ENCODE data around the gene UMOD. TPM values are rescaled to one million over a fixed set of nuclear protein-coding genes. Genes with fewer than 3 reads are reported as not detected.
A peak's percentile ranks its signal among the peaks of the same experiment; 100 is the strongest.

Gene UMOD
- total and polyA plus RNA-seq, 2 experiments from 2014 or later, result not detected

GRCh38 chr16:20300312-20301097 is 52.0 kb downstream of the UMOD start:
- TF ChIP-seq, protein P1, sequence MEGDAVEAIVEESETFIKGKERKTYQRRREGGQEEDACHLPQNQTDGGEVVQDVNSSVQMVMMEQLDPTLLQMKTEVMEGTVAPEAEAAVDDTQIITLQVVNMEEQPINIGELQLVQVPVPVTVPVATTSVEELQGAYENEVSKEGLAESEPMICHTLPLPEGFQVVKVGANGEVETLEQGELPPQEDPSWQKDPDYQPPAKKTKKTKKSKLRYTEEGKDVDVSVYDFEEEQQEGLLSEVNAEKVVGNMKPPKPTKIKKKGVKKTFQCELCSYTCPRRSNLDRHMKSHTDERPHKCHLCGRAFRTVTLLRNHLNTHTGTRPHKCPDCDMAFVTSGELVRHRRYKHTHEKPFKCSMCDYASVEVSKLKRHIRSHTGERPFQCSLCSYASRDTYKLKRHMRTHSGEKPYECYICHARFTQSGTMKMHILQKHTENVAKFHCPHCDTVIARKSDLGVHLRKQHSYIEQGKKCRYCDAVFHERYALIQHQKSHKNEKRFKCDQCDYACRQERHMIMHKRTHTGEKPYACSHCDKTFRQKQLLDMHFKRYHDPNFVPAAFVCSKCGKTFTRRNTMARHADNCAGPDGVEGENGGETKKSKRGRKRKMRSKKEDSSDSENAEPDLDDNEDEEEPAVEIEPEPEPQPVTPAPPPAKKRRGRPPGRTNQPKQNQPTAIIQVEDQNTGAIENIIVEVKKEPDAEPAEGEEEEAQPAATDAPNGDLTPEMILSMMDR (IDR thresholded peaks at IDR 0.05; ENCODE audit: poor library complexity), result peak; percentile 71
- TF ChIP-seq EZH2 (IDR thresholded peaks at IDR 0.05; ENCODE audit: borderline replicate concordance), result no peak
- no peak overlapping the region for H3K4me2 ChIP-seq
- H3K4me3 ChIP-seq, result no peak overlapping the region
- DNase-seq (ENCODE audit: low spot score), result peak; percentile 76
- WGBS (ENCODE audit: low lambda C conversion rate, missing lambda C conversion rate), result 22% methylated on average over 16 of the region's 16 CpGs
- no peaks in the 10 kb centered on the region for H3K36me3 ChIP-seq (replicated peaks; ENCODE audit: insufficient read depth, low read depth)
- H3K9me2 ChIP-seq (replicated peaks; ENCODE audit: insufficient read depth), result no peaks in the 10 kb centered on the region
- no peaks in the 10 kb centered on the region for H3K79me2 ChIP-seq
- H3K27me3 ChIP-seq, result peaks cover 6% of the 10 kb centered on the region
- H3K9me3 ChIP-seq (ENCODE audit: low read depth), result no peaks in the 10 kb centered on the region
- H2AFZ ChIP-seq, result no peak overlapping the region
- H4K20me1 ChIP-seq (ENCODE audit: insufficient read depth, poor library complexity, severe bottlenecking), result no peaks in the 10 kb centered on the region
- H3K27ac ChIP-seq, result no peak overlapping the region
- no peaks in the 10 kb centered on the region for H3K4me1 ChIP-seq (ENCODE audit: insufficient read depth)

- Histone ChIP-seq H3K36me3 (replicated peaks; ENCODE audit: insufficient read depth, low read depth) (no peaks in the 10 kb centered on the region), H3K4me1 (ENCODE audit: insufficient read depth) (no peaks in the 10 kb centered on the region), H3K27ac (no peak overlapping the region), H4K20me1 (ENCODE audit: insufficient read depth, poor library complexity, severe bottlenecking) (no peaks in the 10 kb centered on the region), H2AFZ (no peak overlapping the region), H3K9me3 (ENCODE audit: low read depth) (no peaks in the 10 kb centered on the region), H3K27me3 (peaks cover 6% of the 10 kb centered on the region), H3K4me3 (no peak overlapping the region), H3K4me2 (no peak overlapping the region), H3K9me2 (replicated peaks; ENCODE audit: insufficient read depth) (no peaks in the 10 kb centered on the region), H3K79me2 (no peaks in the 10 kb centered on the region)
- no peak for DNase-seq (ENCODE audit: low spot score)
- TF ChIP-seq EZH2phosphoT487 (IDR thresholded peaks at IDR 0.05; ENCODE audit: low read depth, severe bottlenecking, unreplicated experiment) (no peak), EZH2 (IDR thresholded peaks at IDR 0.05; ENCODE audit: borderline replicate concordance) (no peak)
- TF ChIP-seq, protein P1 (IDR thresholded peaks at IDR 0.05; ENCODE audit: poor library complexity), result no peak
- WGBS (ENCODE audit: low lambda C conversion rate, missing lambda C conversion rate), result 88% methylated on average over 5 of the region's 5 CpGs
Observed at GRCh38 chr16:20298452-20298851, 54.1 kb downstream of the UMOD start.

DNA sequence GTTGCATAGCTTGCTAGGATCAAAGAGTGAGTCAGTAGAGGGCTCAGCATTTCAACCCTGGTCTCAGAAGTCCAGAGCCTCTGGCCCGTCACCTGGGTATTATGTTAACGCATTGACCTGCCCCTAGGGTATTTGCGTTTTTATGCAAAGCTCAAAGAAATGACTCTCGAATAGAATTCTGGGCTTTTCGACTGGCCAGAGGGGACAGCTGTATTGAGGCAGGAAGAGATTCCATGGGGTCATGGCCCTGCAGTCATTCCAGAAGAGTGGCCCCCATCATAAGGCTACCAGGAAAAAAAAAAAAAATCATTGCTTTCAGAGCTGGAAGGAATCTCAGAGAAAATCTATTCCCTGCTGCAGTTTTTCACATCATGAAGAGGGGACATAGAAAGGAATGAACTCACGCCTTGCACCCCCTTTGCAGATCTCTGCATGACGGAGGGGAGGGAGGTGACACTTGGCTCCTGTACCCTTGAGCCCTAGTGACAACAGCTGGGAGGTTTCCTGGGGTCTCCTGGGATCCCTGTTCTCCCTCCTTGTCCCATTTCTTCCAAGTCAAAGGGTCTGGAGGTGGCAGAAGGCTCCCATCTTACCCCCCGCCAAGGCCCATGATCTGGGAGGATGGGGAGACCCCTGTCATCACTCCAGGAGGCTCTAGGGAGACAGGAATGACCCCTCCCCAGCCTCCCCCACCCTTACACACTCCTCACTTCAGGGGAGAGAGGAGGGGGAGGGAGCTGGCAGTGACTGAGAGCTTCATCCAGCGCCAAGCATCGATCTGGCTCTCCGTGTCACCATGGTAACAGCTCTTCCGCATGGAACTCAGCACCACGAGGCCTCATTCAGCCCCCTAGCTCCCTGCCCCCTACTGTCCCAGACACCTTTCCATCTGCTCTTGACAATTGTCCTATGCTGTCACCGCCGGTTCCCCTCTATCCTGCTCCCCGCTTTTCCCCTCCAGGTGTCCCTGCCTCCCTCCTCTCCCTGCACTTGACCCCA is 61.0 kb downstream of the UMOD start:
- TF ChIP-seq EZH2 (IDR thresholded peaks at IDR 0.05; ENCODE audit: borderline replicate concordance) (no peak), EZH2phosphoT487 (IDR thresholded peaks at IDR 0.05; ENCODE audit: low read depth, severe bottlenecking, unreplicated experiment) (no peak)
- TF ChIP-seq, protein P1 (IDR thresholded peaks at IDR 0.05; ENCODE audit: poor library complexity), result no peak
- Histone ChIP-seq H4K20me1 (ENCODE audit: insufficient read depth, poor library complexity, severe bottlenecking) (no peaks in the 10 kb centered on the region), H3K9me3 (ENCODE audit: low read depth) (no peaks in the 10 kb centered on the region), H3K4me1 (ENCODE audit: insufficient read depth) (no peaks in the 10 kb centered on the region), H3K4me3 (no peak overlapping the region), H3K9me2 (replicated peaks; ENCODE audit: insufficient read depth) (no peaks in the 10 kb centered on the region), H2AFZ (no peak overlapping the region), H3K4me2 (no peak overlapping the region), H3K36me3 (replicated peaks; ENCODE audit: insufficient read depth, low read depth) (no peaks in the 10 kb centered on the region), H3K27me3 (peaks cover 7% of the 10 kb centered on the region), H3K27ac (no peak overlapping the region), H3K79me2 (no peaks in the 10 kb centered on the region)
- no peak for DNase-seq (ENCODE audit: low spot score)
- 46% methylated on average over 13 of the region's 16 CpGs for WGBS (ENCODE audit: low lambda C conversion rate, missing lambda C conversion rate)

All from hepatocyte (in vitro differentiated cells).